ENCODE measurements around the gene ABR. TPM values are rescaled to one million over a fixed set of nuclear protein-coding genes. Genes with fewer than 3 reads are reported as not detected.
"Not testable (repeated sequence)": the region's sequence is repeated elsewhere in the genome, so short reads cannot be mapped to it uniquely, and the experiment has no call there.

Gene ABR
- polyA plus RNA-seq, 3 donors: 19.8 to 160 (median 26.0) TPM

DNA sequence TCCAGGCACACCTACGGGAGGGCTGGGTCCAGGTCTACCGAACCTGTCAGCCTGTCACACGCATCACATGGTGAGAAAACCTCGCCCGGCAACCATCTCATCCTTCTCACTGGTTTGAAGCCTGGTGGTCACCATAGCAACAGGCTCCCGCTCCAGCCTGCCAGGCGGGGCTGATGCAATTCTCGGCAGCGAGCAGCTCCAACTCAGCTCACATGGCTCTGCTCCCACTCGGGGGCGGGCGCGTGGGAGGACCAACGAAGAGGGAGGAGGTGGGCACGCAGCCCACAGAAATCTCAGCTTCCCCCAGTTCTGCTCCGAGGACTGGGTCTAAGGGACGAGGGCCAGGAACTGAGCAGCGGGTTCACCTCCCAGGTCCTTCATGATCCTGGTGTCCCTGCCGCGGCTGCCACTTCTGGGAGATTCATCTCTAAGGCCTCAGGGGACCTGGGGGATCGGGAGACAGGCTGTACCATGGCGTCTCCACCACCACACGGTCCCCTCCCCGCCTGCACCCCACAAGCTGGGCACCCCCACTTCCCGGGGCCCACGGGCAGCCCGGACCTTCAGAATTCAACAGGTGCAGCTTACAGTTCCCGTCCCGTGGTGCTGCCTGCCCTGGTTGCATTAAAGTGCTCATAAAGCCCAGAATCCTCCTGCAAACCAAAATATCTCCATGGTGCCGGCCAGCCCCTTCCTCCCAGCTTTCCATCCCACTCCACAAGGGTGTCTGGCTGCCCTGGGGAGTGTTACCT, 25.8 kb downstream of the ABR start:
- Histone ChIP-seq H3K36me3 (replicated peaks in 1 of 2; ENCODE audit: control insufficient read depth in 1 of 2, insufficient read depth in 2 of 2, low read length in 2 of 2) (peaks cover 8 to 14% of the 10 kb centered on the region in 2 donors), H3K9me3 (replicated peaks in 1 of 2; ENCODE audit: control insufficient read depth in 1 of 2, insufficient read depth in 1 of 2, low read length in 2 of 2) (no peaks in the 10 kb centered on the region), H3K4me1 (ENCODE audit: control insufficient read depth in 1 of 2, insufficient read depth in 2 of 2, low read length in 2 of 2) (peaks cover 11 to 17% of the 10 kb centered on the region in 2 donors), H3K27ac (ENCODE audit: low read depth in 1 of 2, low read length in 2 of 2) (no peak overlapping the region), H3K9ac (ENCODE audit: insufficient read depth, low read length, poor library complexity, severe bottlenecking) (no peak overlapping the region), H2AFZ (ENCODE audit: insufficient read depth, low read depth, low read length, poor library complexity, severe bottlenecking) (no peak overlapping the region), H3K27me3 (ENCODE audit: control insufficient read depth in 2 of 2, insufficient read depth in 2 of 2, low read length in 2 of 2) (no peaks in the 10 kb centered on the region), H3K4me2 (replicated peaks; ENCODE audit: extremely low read depth, low read length, poor library complexity, severe bottlenecking) (no peak overlapping the region), H3K4me3 (replicated peaks in 1 of 3; ENCODE audit: low read depth in 2 of 3, low read length in 3 of 3) (no peak overlapping the region), H4K20me1 (ENCODE audit: insufficient read depth, low read length) (peaks cover 92% of the 10 kb centered on the region), H3K79me2 (ENCODE audit: insufficient read depth, low read length) (peaks cover 66% of the 10 kb centered on the region)
- no peak overlapping the region for H3K4me3 Mint-ChIP-seq
- WGBS (ENCODE audit: insufficient coverage): 71% methylated on average over 24 of the region's 30 CpGs
- peaks cover 14% of the 10 kb centered on the region for H3K4me1 Mint-ChIP-seq
- TF ChIP-seq, protein P1, sequence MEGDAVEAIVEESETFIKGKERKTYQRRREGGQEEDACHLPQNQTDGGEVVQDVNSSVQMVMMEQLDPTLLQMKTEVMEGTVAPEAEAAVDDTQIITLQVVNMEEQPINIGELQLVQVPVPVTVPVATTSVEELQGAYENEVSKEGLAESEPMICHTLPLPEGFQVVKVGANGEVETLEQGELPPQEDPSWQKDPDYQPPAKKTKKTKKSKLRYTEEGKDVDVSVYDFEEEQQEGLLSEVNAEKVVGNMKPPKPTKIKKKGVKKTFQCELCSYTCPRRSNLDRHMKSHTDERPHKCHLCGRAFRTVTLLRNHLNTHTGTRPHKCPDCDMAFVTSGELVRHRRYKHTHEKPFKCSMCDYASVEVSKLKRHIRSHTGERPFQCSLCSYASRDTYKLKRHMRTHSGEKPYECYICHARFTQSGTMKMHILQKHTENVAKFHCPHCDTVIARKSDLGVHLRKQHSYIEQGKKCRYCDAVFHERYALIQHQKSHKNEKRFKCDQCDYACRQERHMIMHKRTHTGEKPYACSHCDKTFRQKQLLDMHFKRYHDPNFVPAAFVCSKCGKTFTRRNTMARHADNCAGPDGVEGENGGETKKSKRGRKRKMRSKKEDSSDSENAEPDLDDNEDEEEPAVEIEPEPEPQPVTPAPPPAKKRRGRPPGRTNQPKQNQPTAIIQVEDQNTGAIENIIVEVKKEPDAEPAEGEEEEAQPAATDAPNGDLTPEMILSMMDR (IDR thresholded peaks at IDR 0.05): no peak
- no peaks in the 10 kb centered on the region for H3K9me3 Mint-ChIP-seq
- no peak overlapping the region for H3K27ac Mint-ChIP-seq
- intact Hi-C loops (cut with micrococcal nuclease): no loop called here
- no peaks in the 10 kb centered on the region for H3K27me3 Mint-ChIP-seq (ENCODE audit: low read depth in 3 of 3)
- H3K36me3 Mint-ChIP-seq: peaks cover 12 to 25% of the 10 kb centered on the region in 2 donors
- peak in 2 of 3 donors; percentile 12 to 46 for DNase-seq

DNA sequence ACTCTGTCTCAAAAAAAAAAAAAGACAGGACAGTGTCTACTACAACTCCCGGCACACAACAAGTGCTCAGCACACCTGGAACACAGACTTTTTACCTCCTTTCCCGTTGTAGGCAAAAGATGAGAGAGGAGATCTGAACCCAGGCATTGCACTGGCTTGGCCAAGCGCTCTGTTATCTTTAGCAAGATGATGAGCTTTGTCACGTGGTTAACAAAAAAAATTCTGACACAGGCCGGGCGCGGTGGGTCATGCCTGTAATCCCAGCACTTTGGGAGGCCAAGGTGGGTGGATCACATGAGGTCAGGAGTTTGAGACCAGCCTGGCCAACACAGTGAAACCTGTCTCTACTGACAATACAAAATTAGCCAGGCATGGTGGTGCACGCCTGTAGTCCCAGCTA, 27.2 kb downstream of the ABR start:
- H3K9ac ChIP-seq (ENCODE audit: insufficient read depth, low read length, poor library complexity, severe bottlenecking); H3K4me3 Mint-ChIP-seq; H2AFZ ChIP-seq (ENCODE audit: insufficient read depth, low read depth, low read length, poor library complexity, severe bottlenecking); intact Hi-C loops (cut with micrococcal nuclease); DNase-seq; H3K27me3 ChIP-seq (ENCODE audit: control insufficient read depth in 2 of 2, insufficient read depth in 2 of 2, low read length in 2 of 2); H3K4me3 ChIP-seq (replicated peaks in 1 of 3; ENCODE audit: low read depth in 2 of 3, low read length in 3 of 3); H3K27ac ChIP-seq (ENCODE audit: low read depth in 1 of 2, low read length in 2 of 2); H3K27me3 Mint-ChIP-seq (ENCODE audit: low read depth in 3 of 3); H3K9me3 Mint-ChIP-seq; H3K4me2 ChIP-seq (replicated peaks; ENCODE audit: extremely low read depth, low read length, poor library complexity, severe bottlenecking); H3K9me3 ChIP-seq (replicated peaks in 1 of 2; ENCODE audit: control insufficient read depth in 1 of 2, insufficient read depth in 1 of 2, low read length in 2 of 2): not testable (repeated sequence)
- Mint-ChIP-seq H3K27ac (peak overlapping the region in 1 of 7 donors; percentile 48), H3K36me3 (peaks cover 14 to 26% of the 10 kb centered on the region in 2 donors), H3K4me1 (peaks cover 14% of the 10 kb centered on the region)
- peaks cover 70% of the 10 kb centered on the region for H3K79me2 ChIP-seq (ENCODE audit: insufficient read depth, low read length)
- H3K4me1 ChIP-seq (ENCODE audit: control insufficient read depth in 1 of 2, insufficient read depth in 2 of 2, low read length in 2 of 2): peaks cover 11 to 17% of the 10 kb centered on the region in 2 donors
- WGBS (ENCODE audit: insufficient coverage): 98% methylated on average over 6 of the region's 8 CpGs
- H3K36me3 ChIP-seq (replicated peaks in 1 of 2; ENCODE audit: control insufficient read depth in 1 of 2, insufficient read depth in 2 of 2, low read length in 2 of 2): peaks cover 13 to 25% of the 10 kb centered on the region in 2 donors
- H4K20me1 ChIP-seq (ENCODE audit: insufficient read depth, low read length): peaks cover 92% of the 10 kb centered on the region
